ENCODE data around the gene CNTN2.

The CNTN2 gene, protein sequence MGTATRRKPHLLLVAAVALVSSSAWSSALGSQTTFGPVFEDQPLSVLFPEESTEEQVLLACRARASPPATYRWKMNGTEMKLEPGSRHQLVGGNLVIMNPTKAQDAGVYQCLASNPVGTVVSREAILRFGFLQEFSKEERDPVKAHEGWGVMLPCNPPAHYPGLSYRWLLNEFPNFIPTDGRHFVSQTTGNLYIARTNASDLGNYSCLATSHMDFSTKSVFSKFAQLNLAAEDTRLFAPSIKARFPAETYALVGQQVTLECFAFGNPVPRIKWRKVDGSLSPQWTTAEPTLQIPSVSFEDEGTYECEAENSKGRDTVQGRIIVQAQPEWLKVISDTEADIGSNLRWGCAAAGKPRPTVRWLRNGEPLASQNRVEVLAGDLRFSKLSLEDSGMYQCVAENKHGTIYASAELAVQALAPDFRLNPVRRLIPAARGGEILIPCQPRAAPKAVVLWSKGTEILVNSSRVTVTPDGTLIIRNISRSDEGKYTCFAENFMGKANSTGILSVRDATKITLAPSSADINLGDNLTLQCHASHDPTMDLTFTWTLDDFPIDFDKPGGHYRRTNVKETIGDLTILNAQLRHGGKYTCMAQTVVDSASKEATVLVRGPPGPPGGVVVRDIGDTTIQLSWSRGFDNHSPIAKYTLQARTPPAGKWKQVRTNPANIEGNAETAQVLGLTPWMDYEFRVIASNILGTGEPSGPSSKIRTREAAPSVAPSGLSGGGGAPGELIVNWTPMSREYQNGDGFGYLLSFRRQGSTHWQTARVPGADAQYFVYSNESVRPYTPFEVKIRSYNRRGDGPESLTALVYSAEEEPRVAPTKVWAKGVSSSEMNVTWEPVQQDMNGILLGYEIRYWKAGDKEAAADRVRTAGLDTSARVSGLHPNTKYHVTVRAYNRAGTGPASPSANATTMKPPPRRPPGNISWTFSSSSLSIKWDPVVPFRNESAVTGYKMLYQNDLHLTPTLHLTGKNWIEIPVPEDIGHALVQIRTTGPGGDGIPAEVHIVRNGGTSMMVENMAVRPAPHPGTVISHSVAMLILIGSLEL

DNA sequence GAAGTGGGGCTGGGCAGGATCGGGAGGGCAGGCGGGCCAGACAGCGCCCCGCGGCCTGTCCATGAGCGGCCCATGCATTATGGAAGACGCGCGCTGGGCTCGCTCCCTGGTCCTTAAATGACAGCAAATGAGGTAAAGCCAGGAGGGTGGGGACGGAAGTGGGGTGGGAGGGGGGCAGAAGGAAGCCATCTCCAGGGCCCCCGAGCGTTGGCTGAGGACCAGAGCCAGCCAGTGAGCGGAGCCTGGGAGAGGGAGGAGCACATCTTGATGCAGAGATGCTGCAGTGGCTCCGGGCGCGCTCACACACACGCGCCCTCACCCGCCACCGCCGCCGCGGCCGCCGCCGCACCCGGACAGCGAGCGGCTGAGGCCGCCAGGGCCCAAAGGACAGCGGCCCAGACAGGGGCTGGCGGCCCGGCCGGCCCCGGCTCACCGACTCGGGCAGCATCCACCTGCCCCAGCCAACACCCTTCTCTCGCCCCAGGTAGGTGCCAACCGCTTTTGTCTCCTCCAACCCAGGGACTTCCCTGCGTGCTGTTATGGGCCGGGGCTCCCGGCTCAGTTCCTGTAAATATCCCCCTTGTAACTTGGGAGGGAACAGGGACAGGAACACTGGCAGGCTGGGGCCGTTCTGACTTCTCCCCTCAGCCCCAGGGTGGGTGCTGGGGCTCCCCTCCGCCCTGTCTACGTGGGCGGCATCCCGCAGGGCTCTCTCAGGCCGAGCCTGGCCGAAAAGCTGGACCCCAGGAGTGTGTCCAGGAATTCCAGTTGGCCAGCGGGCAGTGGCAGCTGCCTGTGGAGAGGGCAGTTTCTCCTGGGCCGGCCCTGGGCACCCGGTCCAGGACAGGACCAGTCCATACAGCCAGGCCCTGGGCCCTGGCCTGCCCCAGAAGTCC is at the start of gene CNTN2:
CNTN2 (plus strand) TSS at position 302 of the 896 bp plus-strand sequence. CDS start 9,974 bp downstream, outside the sequence.
- DNase-seq, result no peak

DNA sequence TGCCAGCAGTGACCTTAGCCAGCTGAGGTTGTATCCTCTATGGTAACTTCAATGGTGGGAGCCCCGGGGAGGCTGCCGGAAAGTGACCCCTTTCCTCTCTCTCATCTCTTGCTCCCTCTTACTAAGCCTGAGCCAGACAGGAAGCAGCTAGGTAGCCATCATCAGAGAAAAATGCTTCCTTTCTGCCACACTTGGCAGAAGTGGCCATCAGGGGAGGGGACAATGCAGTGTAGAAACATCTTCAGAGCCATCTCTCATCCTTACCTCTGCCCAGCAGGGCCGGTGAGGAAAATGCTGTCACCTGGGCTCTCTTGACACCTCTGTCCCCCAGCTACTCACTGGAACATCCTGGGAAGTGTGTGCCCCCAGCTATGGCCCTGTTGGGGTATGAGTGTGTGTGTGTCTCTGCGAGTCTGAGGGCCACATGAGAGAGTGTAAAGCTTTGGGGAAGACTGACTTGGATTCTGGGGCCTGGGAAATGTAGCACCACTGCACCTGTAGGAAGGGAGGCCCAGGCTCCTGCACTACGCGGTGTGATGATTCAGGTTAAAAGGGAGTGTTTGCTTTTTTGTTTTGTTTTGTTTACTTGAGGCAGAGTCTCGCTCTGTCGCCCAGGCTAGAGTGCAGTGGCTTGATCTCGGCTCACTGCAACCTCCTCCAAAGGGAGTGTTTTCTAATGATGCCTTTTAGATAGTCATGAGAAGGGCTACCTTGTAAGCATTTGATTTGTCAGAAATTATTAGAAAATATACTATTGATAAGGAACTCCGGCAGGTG is 48.7 kb upstream of the CNTN2 start:
- no peak for DNase-seq

DNA sequence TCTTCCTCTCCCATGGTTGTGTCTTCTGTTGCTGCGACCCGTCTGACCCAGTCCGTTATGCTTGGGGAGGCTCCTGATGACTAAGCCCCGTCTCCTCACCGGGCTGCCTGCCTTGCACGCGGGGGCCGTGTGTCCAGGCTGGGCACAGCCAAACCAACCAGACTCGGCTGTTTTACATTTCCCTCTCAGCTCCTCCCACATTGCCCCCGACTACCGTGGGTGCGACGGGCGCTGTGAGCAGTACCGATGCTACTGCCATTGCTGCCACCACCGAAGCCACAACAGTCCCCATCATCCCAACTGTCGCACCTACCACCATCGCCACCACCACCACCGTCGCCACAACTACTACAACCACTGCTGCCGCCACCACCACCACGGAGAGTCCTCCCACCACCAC is 46.0 kb upstream of the CNTN2 start:
- no peak for DNase-seq

DNA sequence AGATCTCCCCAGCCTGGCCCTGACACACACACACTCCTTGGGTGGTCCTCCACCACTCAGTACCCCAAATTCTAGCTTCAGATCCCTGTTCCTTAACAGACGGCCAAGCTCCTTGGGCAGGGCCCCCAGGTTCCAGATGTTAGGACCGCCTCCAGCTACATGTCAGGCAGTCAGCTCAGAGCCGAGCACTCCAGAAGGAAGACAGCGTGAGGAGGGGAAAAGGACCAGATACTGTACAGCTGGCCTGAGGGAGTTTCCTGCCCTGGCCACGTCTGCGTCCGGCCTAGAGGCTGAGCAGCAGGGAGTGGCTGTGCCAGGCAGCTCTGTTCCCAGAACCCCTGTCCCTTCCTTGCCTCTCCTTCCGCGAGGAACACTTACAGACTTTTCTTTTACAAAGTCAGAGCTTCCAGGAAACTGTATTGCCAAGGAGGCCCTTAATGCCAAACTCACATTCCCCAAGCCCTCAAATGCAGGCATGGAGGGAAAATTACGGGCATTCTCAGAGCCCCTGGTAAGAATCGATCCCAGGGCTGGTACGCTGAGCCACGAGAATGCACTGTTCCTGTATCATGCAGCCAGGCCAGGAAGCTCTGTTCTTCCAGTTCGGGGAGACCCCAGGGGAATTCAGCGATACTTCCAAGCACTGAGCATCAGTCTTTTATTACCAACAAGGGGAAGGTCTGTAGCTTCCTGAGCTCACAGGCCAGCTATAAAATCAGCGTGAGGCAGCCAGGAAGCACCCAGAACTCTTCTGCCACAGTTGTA is 45.2 kb upstream of the CNTN2 start:
- DNase-seq, result no peak

DNA sequence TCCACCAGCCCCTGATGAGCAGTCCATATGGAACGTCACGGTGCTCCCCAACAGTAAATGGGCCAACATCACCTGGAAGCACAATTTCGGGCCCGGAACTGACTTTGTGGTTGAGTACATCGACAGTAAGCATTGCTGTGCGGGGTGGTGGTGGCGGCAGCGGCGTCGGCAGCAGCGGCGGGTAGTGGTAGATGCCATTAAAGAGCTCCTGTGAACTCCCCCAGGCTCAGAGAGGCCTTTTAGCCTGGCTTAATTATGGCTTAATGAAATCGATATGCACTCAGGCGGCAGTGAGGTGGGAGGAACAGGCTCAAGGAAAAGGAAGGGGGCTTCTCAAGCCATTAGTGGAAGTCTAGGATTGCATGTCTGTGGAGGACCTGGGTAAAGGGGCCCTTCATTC is 41.9 kb upstream of the CNTN2 start:
- DNase-seq, result no peak

DNA sequence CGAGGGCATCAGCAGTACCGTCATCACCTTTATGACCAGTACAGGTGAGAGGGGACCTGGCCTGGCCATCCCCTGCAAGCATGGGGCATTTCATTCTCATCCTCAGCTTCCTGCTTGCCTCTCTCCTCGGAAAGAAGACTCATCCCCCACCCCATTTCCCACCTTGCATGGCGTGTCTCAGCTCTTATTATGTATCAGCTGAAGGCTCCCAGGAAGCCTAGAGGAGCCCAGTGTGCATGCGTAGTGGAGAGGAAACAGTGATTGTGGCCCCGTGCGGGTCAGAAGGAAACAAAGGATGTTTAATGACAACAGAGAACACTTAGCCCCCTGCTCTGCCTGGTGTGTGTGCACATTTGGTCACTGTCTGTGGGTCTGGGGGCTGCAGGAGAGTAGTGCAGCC is 40.3 kb upstream of the CNTN2 start:
- no peak for DNase-seq

DNA sequence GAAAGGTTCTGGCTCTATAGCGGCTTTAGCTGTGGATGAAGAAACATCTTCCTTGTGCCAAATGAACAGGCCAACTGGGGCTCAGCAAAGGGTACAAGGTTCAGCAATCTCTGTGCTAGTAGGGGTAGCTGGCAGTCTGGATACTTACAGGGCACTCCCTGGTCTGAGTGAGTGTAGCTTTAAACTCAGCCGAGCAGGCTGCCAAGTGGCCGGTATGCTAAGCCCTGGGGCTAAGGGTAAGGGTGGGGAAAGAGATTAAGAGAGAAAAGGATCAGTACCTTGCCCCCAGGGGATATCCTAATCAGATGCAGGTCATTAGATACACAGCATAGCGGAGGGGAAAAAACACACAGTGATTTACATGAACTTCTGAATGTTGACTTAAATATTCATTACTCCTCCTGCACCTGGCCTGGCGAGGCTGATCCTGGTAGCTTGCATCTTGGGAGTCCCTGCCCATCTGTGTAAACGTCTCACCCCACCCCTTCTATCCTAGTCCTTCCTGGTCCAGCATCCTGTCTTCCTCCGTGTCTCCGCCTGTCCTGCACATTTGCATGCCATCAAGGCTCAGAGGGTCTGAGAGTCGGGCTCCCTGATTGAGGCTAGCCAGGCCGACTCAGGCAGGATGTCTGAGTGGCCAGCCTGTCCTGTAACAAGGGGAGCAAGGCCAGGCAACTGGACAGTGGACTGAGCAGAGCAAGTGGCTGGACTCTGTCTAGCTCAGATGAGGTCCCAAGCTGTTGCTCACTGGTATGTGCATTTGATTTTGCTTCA is 39.5 kb upstream of the CNTN2 start:
- no peak for DNase-seq

DNA sequence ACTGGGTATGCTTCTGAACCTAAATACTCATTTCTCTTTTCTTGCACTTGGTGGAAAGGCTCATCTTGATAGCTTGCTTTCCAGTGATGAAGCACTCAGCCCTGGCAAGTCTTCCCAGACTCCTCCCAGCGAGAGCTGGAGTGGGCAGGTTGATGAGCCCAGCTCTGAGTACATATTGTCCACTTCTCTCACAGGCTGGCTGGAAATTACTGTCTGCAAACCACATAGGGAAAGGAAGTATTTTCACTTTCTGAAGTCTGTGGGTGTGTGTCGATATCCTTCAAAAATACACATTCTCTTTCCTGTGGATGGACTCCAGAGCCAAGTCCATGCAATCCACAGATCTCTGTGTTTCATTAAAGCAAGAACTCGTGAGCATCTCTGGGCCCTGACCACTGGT is 38.7 kb upstream of the CNTN2 start:
- no peak for DNase-seq

DNA sequence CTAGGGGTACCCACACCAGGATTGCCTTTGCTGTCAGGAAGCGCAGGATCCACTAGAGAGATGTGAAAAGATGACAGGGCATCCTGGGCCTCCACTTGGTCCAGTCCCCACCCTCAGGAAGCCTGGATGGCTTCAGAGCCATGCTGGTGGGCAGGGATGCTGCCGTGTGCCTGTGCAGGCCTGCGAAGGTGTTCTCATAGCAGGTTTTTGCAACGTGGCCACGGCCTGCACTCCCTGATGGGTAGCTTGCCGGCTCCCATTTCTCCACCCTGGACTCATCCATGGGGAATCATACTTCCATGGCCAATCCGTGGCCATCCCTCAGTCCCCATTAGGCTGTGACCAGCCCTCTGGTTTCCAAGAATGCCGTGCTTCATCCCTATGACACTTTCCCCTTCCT is 34.1 kb upstream of the CNTN2 start:
- no peak for DNase-seq

DNA sequence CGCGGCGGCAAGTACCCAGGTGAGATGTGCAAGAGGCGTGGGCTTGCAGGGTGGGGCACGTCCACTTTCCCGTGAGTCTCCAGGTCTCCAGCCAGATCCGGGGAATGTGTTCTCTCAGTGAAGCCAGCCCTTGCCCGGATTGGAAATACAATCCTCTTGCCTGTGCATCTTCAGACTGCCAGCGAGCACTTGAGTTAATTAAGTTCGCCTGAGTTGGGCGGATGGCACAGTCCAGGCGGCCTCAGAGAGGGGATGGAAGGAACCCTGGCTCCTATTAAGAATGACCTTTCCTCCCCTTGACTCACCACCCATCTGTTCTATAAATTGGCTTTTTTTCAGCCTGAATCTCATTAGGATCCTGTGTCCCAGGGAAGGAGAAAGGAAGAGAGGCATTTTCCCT is 33.3 kb upstream of the CNTN2 start:
- no peak for DNase-seq

DNA sequence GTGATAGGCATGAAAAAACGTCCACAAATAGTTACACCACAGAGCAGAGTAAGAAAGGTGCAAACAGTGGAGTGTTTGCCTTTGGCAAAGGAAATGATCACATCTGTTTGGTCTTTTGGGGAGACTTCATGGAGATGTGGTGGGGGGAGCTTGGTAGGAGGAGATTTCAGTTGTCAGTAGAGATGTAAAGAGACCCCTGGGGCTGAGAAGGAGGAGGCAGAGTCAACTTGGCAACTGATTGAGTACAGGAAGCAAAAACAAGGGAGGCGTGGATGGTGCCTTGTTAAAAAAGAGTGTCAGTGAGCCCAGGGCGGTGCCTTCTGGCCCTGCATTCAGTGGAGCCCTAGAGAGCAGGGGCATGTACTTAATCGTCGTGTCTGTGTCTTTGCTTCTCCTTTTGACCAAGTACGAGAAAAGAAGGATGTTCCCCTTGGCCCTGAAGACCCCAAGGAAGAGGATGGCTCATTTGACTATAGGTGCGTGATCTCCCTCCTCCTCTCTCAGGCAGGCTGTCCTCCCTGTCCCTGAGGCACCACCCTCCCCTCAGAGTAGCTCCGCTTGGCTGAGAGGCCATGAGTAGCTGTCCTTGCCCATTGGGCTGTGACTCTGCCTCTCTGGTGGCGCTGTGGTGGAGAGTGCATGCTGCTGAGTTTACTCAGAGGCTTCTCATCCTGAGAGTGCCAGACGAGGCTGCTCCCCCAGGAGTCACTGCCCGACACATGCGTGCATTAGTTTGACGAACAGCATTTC is 30.4 kb upstream of the CNTN2 start:
- no peak for DNase-seq

DNA sequence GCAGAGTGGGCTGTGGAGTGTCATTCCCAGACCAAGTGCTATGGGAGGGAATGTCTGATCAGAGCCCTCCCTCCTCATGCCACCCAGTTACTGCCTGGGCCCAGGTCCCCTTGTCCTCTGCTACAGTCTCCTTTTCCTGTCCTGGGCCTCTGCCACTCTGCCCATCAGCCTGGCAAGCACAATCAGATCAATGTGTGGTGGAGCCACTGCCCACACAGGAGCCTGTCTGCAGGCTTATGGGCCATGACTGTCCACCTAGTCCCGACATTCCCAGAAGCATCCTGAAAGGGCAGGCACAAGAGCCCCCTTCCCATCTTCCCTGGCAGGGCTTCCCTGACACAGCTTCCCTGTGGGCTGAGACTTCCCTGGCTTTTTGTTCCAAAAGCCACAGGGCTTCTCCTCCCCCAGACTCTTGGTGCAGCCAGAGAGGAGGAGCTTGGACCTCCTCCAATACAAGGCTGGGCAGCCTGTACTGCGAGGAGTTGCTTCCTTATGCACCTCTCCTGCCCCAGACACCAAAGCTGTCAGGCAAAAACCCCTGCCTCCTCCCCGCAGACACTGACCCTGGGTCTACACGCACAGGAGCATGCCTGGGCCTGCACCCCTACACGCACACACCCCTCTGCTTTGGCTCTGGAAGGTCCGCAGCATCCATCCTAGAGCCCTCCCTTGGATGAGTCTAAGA is 29.2 kb upstream of the CNTN2 start:
- no peak for DNase-seq

DNA sequence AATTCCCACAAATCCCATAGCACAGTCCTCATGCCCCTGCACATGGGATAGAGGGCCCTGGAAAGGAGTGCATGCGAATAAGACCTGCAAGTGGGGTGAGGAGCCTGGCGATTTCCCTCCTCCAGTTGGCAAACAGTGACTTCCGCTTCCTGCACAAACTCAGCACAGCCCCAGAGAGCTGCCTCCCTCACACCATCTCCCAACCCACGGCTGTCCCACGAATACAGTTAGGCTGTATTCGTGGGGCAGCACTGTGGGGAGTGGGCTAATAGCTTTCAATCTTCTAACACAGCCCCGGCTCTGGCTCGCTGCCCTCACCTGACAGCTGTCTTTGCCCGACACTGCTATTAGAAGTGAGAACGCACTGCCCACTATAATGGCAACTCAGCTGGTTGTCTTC is 28.2 kb upstream of the CNTN2 start:
- DNase-seq, result no peak

DNA sequence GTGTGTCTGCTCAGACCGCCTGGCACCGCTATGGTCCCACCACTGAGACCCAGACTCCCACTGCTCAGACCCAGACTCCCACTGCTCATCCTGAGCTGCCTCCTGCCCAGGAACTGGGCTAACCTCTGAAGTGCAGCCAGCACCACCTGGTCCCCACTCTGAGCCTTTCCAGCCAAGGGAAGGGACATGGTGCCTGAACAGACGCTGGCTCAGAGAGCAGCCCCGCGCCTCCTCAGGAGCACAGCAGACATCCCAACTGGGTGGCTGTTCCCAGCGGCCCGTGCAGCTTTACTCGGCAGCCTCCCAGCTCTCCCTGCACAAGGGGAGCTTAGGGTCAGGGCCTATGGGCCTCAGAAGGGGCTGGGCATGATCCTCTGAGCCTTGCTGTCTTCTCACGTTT is 27.8 kb upstream of the CNTN2 start:
- DNase-seq, result no peak

DNA sequence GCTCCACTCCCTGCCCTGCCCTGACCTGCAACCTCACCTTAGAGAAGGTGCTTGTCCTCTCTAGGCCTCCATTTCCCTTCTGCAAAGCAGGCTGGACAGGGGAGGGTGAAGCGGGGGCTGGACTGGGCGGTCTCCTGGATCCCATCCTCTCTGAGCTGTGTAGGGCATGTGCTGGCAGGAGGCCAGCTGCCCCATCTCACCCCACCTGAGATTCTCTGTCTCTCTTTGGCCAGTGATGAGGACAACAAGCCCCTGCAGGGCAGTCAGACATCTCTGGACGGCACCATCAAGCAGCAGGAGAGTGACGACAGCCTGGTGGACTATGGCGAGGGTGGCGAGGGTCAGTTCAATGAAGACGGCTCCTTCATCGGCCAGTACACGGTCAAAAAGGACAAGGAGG is 26.9 kb upstream of the CNTN2 start:
- DNase-seq, result no peak

DNA sequence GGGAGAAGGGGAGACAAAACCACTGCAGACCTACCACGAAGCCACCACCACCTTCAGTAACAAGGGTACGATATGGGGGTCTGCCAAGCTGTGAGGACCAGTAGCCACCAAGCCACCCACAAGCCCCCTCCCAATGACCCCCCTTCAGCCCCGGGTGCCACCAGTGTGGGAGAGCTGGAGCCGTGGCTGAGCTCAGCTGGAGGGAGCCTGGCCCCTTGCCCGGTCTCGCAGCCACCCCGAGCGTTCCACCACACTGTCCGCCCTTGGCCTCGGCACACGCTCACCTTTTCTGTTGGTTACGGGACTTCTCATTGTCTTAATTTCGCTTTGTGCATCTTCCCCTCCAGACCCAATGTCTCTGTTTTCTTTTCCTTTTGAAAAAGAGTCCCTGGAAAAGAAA is 26.4 kb upstream of the CNTN2 start:
- DNase-seq, result no peak

DNA sequence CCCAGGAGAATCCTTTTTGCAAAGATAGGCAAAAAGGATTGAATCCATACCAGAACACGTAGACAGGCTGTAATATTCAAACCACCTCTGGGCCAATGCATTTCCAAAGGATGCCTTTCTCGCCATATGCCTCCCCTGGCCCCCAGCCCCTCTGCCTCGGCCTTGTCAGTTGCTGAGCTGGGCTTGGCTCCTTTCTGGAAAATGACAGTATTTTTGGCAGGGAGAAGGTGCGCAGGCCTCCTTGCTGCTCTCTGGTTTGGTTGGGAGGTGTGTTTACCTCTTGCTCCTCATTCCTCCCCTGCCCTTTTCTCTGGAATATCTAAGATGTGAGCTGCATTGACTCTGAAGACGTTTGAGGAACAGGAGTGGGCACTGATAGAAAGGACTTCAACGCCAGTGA is 26.0 kb upstream of the CNTN2 start:
- no peak for DNase-seq

DNA sequence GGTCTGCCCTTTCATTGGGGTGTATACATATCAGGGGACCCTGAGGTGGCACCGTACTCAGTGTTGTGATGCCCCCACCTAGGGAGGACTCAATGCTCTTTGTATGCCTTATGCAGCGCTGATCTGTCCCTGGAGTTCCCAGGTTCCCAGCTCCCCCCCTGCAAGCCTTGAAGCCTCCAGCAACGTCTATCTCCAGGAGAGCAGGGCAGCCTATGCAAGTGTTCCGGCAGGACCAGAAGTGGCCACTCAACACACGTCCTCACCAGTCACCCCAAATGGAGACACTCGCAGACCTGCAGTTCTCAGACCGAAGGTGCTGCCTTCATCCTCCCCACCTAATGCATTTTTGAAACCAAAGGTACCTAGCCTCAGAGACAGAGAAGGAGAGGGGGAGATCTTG is 25.2 kb upstream of the CNTN2 start:
- no peak for DNase-seq

DNA sequence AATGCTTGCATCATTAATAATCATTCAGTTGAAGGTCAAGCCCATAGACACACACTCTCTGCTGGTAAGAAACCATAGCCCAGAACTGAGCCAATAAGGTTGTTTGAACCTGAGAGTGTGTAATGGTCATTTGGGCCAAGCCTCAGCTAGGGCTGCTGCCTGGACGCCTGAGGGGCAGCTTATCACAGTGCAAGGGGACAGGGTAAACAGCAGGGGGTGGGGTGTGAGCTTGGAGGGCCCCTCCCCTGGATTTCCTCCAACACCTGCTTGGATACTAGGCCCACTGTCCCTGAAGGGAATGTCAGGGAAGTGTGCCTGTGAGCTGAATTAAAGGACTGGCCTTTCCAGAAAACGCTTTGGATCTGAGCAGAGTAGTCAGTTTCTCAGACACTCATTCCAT is 24.6 kb upstream of the CNTN2 start:
- DNase-seq, result no peak
